B cell (primary cell): ENCODE data around the gene TPBGL. TPM values are rescaled to one million over a fixed set of nuclear protein-coding genes. Genes with fewer than 3 reads are reported as not detected.

Experiments
- ATAC-seq: fragments of 200-7000 bp; cut with Tn5 transposase; one replicate; pipeline ENCODE4 v1.10.0; 2021; ENCODE audit warnings: low read depth, mild to moderate bottlenecking, moderate number of reproducible peaks, moderate library complexity
- CTCF ChIA-PET: fragments of 350-600 bp; sonication (Branson Sonifier 250); formaldehyde crosslinking; loops from one replicate; lab custom pipeline; 2021; ENCODE audit warnings: antibody characterized with exemption, inconsistent platforms; lab: Charles Lee
- POLR2A ChIA-PET: fragments of 350-600 bp; sonication (Branson Sonifier 250); formaldehyde crosslinking; loops from one replicate; lab custom pipeline; 2021; ENCODE audit warnings: antibody characterized with exemption; lab: Charles Lee
- DNase-seq: peaks from one replicate; pipeline ENCODE4 v3.0.0; 2013
- H2AFZ ChIP-seq: 2 replicates; pipeline ENCODE4 v1.6.1; 2012; ENCODE audit warnings: mild to moderate bottlenecking, low read depth, low read length; ENCODE audit not compliant: insufficient read depth, poor library complexity, severe bottlenecking
- H3K27ac ChIP-seq, 2 donors: 1 replicate in 1 of 2; 2 replicates in 1 of 2; pipeline ENCODE4 v1.5.1; 2012 to 2013; ENCODE audit warnings: low read length in 2 of 2, mild to moderate bottlenecking in 2 of 2, moderate library complexity in 1 of 2
- H3K27me3 ChIP-seq, 4 experiments: fragments of 200-600 bp in 1 of 4; sonication (generic) in 1 of 4; replicated peaks in 1 of 4; 1 replicate in 2 of 4; 2 replicates in 2 of 4; pipeline versions ENCODE4 v1.6.1 to v1.7.0; 2013 to 2016; ENCODE audit warnings: low read length in 3 of 4, mild to moderate bottlenecking in 2 of 4, mixed read lengths in 1 of 4, moderate library complexity in 1 of 4; ENCODE audit not compliant: insufficient read depth in 4 of 4, control insufficient read depth in 3 of 4; ENCODE audit errors: control extremely low read depth in 1 of 4
- H3K36me3 ChIP-seq, 2 experiments: replicated peaks in 1 of 2; 1 replicate in 1 of 2; 2 replicates in 1 of 2; pipeline versions ENCODE4 v1.6.1 to v1.7.1; 2013; ENCODE audit warnings: low read length in 1 of 2; ENCODE audit not compliant: insufficient read depth in 2 of 2, control insufficient read depth in 1 of 2; ENCODE audit errors: control extremely low read depth in 1 of 2, extremely low read depth in 1 of 2
- H3K4me1 ChIP-seq, 2 donors: fragments of 200-600 bp in 1 of 2; sonication (generic) in 1 of 2; 1 replicate in 1 of 2; 2 replicates in 1 of 2; pipeline versions ENCODE4 v1.5.1 to v1.6.1; 2013 to 2017; ENCODE audit warnings: low read length in 2 of 2; ENCODE audit not compliant: control insufficient read depth in 2 of 2, insufficient read depth in 2 of 2
- H3K4me2 ChIP-seq: replicated peaks from 2 replicates; pipeline ENCODE3; 2012; ENCODE audit warnings: mild to moderate bottlenecking, low read depth, low read length; ENCODE audit not compliant: poor library complexity, severe bottlenecking
- H3K4me3 ChIP-seq, 5 experiments: fragments of 200-600 bp in 1 of 5; sonication (generic) in 1 of 5; 1 replicate in 3 of 5; 2 replicates in 2 of 5; pipeline versions ENCODE4 v1.5.1 to v1.7.0; 2011 to 2016; ENCODE audit warnings: low read length in 4 of 5, mild to moderate bottlenecking in 4 of 5, low read depth in 2 of 5, control low read depth in 1 of 5, moderate library complexity in 1 of 5; ENCODE audit not compliant: insufficient read depth in 1 of 5; ENCODE audit errors: control extremely low read depth in 1 of 5, extremely low read depth in 1 of 5
- H3K79me2 ChIP-seq: fragments of 200-600 bp; sonication (generic); one replicate; pipeline ENCODE4 v1.6.0; 2016; ENCODE audit warnings: low read length; ENCODE audit not compliant: control insufficient read depth, insufficient read depth
- H3K9ac ChIP-seq: fragments of 200-600 bp; sonication (generic); 2 replicates; pipeline ENCODE4 v1.6.1; 2017; ENCODE audit warnings: mild to moderate bottlenecking, low read length, moderate library complexity
- H3K9me3 ChIP-seq, 3 donors: one replicate each; pipeline versions ENCODE4 v1.6.1 to v1.7.1; 2013; ENCODE audit warnings: low read length in 2 of 3; ENCODE audit not compliant: control insufficient read depth in 2 of 3, insufficient read depth in 1 of 3; ENCODE audit errors: control extremely low read depth in 1 of 3
- H4K20me1 ChIP-seq: 2 replicates; pipeline ENCODE4 v1.6.0; 2012; ENCODE audit warnings: mild to moderate bottlenecking, low read length; ENCODE audit not compliant: insufficient read depth, control insufficient read depth, poor library complexity, severe bottlenecking
- H3K27ac Mint-ChIP-seq: one replicate; pipeline ENCODE4 v1.8.0; 2021; ENCODE audit warnings: mixed read lengths
- H3K27me3 Mint-ChIP-seq: one replicate; pipeline ENCODE4 v1.8.0; 2021; ENCODE audit warnings: mixed read lengths
- H3K4me1 Mint-ChIP-seq: one replicate; pipeline ENCODE4 v1.8.0; 2021; ENCODE audit warnings: mixed read lengths
- H3K4me3 Mint-ChIP-seq: one replicate; pipeline ENCODE4 v1.8.0; 2021; ENCODE audit warnings: mixed read lengths
- H3K9me3 Mint-ChIP-seq: one replicate; pipeline ENCODE4 v1.8.0; 2022; ENCODE audit warnings: mixed read lengths; ENCODE audit not compliant: insufficient read depth
- EZH2 ChIP-seq: IDR thresholded peaks from 2 replicates; pipeline ENCODE4 v1.6.1; 2012; ENCODE audit warnings: borderline replicate concordance, low read depth, mild to moderate bottlenecking, moderate library complexity, low read length; ENCODE audit not compliant: insufficient read depth, poor library complexity, severe bottlenecking
- WGBS: methylation state at CpG from one replicate; pipeline ENCODE4 v1.1.5; 2013; ENCODE audit warnings: missing lambda C conversion rate; ENCODE audit not compliant: insufficient coverage; 5-methylcytosine and 5-hydroxymethylcytosine counted together
- intact Hi-C: fragments of 100-400 bp; cut with micrococcal nuclease; formaldehyde crosslinking; loops from one replicate; pipeline ENCODE4 v1.10.0; 2022
- polyA plus RNA-seq: library from polyadenylated mRNA; depleted of rRNA; stranded (reverse); fragments of >200 nt; gene quantifications from 2 replicates; pipeline ENCODE4 v1.2.3, GENCODE V29; 2012
- total RNA-seq, 2 donors: library from RNA; stranded (reverse); fragments of 120-200 nt in 1 of 2; gene quantifications; 1 replicate in 1 of 2; 2 replicates in 1 of 2; pipeline versions ENCODE4 v1.2.3 to v1.2.4, GENCODE V29; 2013 to 2022
- TF ChIP-seq, protein P1 (sequence below): fragments of 200-600 bp; IDR thresholded peaks from one replicate; pipeline ENCODE4 v1.8.0; 2022; ENCODE audit warnings: antibody characterized with exemption, mild to moderate bottlenecking

The TPBGL gene
- total and polyA plus RNA-seq, 2 donors (not counting 1 experiment from before 2014, with no cell fraction given): not detected

DNA sequence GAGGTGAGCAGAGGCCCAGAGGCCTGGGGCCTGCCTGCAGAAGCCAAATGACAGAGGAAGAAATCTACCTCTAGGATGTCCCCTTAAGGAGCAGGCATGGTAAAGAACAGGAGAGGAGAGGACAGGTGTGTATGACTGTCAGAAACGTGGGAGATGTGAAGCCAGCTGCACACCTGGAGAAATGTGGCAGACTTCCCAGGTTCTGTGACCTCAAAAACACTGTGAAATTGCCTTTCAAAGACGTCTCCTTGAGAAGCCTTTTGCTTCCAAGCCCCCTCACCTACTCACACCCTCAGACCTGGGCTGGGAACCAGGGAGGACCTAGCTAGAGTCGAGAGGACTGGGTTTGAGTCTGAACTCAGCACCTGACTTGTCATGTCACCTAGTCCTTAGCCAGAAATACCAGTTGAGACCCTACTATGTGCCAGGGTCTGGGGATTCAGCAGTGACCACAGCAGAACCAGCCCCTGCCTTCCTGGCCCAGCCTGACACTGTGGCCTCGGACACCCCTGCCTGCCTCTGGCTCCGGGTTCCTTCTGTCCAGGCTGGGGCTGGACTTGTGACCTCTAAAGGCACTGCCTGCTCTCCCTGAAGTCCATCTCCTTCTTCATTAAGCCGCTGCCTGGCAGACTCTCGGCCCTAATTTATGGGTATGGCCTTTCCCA, 5.6 kb downstream of the TPBGL start:
- no peak for ATAC-seq
- POLR2A ChIA-PET: no interaction called here
- Mint-ChIP-seq H3K4me3 (no peak overlapping the region), H3K27ac (no peak overlapping the region), H3K27me3 (peaks cover 39% of the 10 kb centered on the region), H3K4me1 (peaks cover 6% of the 10 kb centered on the region), H3K9me3 (no peaks in the 10 kb centered on the region)
- Histone ChIP-seq H3K79me2 (no peaks in the 10 kb centered on the region), H2AFZ (no peak overlapping the region), H3K27me3 (peaks cover 0 to 32% (median 13%) of the 10 kb centered on the region in 4 experiments), H3K27ac (no peak overlapping the region), H4K20me1 (no peaks in the 10 kb centered on the region), H3K4me3 (no peak overlapping the region), H3K4me2 (no peak overlapping the region), H3K9me3 (no peaks in the 10 kb centered on the region), H3K4me1 (peaks cover 5 to 6% of the 10 kb centered on the region in 2 donors), H3K36me3 (no peaks in the 10 kb centered on the region), H3K9ac (no peak overlapping the region)
- intact Hi-C loops: no loop called here
- TF ChIP-seq, protein P1, sequence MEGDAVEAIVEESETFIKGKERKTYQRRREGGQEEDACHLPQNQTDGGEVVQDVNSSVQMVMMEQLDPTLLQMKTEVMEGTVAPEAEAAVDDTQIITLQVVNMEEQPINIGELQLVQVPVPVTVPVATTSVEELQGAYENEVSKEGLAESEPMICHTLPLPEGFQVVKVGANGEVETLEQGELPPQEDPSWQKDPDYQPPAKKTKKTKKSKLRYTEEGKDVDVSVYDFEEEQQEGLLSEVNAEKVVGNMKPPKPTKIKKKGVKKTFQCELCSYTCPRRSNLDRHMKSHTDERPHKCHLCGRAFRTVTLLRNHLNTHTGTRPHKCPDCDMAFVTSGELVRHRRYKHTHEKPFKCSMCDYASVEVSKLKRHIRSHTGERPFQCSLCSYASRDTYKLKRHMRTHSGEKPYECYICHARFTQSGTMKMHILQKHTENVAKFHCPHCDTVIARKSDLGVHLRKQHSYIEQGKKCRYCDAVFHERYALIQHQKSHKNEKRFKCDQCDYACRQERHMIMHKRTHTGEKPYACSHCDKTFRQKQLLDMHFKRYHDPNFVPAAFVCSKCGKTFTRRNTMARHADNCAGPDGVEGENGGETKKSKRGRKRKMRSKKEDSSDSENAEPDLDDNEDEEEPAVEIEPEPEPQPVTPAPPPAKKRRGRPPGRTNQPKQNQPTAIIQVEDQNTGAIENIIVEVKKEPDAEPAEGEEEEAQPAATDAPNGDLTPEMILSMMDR: no peak
- TF ChIP-seq EZH2: no peak
- CTCF ChIA-PET: interaction anchor here (1.9 to 10.1 kb wide), 4 partner anchors 9 to 316 kb away, joined by 5 to 284 read pairs (median 10); partner anchors contain the start of gene SLCO2B1
- no peak for DNase-seq
- 74% methylated on average over 5 of the region's 7 CpGs for WGBS

DNA sequence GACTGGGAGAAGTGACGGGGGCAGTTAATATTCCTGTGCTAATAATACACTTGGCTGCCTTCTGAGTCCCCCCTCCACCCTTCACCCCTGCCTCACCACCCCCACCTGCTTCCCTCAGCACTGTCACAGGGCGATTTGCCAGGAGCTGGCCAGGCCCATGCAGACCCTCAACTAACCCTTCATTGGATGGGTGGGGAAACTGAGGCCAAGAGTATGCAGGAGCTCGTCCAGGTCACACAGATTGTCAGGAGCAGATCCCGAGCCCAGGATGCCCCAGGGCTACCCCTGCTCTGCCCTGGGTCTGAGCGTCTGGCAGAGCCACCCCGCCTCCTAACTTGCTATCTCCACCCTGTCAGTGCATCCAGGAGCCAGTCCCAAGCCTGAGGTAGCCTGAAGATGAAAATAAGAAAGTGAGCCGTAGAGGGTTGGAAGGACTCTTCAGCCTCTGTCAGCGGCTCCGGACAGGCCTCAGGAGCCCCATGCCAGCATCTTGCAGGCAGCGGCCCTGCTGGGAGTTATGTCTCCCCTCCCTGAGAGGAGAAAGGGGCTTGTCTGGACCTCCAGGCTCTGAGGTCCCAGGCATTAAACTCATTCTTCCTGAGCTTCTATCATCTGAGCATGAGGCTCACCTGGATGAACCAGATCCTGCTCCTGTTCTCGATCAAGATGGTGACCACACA, 6.2 kb downstream of the TPBGL start:
- DNase-seq (no peak), ATAC-seq (no peak)
- H3K9ac ChIP-seq: no peak overlapping the region
- H3K4me2 ChIP-seq: no peak overlapping the region
- H3K9me3 ChIP-seq: no peaks in the 10 kb centered on the region
- no peak overlapping the region for H3K27ac ChIP-seq
- H3K4me3 ChIP-seq: no peak overlapping the region
- H2AFZ ChIP-seq: no peak overlapping the region
- WGBS: 84% methylated on average over 8 of the region's 11 CpGs
- H3K4me1 Mint-ChIP-seq: peaks cover 6% of the 10 kb centered on the region
- TF ChIP-seq, protein P1: no peak
- no peak for TF ChIP-seq EZH2
- H3K27ac Mint-ChIP-seq: no peak overlapping the region
- H3K79me2 ChIP-seq: no peaks in the 10 kb centered on the region
- no peaks in the 10 kb centered on the region for H3K9me3 Mint-ChIP-seq
- H4K20me1 ChIP-seq: no peaks in the 10 kb centered on the region
- peaks cover 5 to 6% of the 10 kb centered on the region in 2 donors for H3K4me1 ChIP-seq
- intact Hi-C loops: no loop called here
- H3K36me3 ChIP-seq: no peaks in the 10 kb centered on the region
- peaks cover 0 to 32% (median 13%) of the 10 kb centered on the region in 4 experiments for H3K27me3 ChIP-seq
- H3K4me3 Mint-ChIP-seq: no peak overlapping the region
- ChIA-PET POLR2A (no interaction called here), CTCF (interaction anchor here (3.2 to 10.1 kb wide), 2 partner anchors 96 to 104 kb away, joined by 11 to 284 read pairs; partner anchors contain the start of gene SLCO2B1)
- H3K27me3 Mint-ChIP-seq: peaks cover 43% of the 10 kb centered on the region
